Astrocyte of the hippocampus (primary cell): ENCODE measurements around the gene FARP1.

Experiments used
- DNase-seq: peaks from one replicate; pipeline ENCODE4 v3.0.0; 2011; ENCODE audit warnings: low read depth, low spot score

The FARP1 gene

DNA sequence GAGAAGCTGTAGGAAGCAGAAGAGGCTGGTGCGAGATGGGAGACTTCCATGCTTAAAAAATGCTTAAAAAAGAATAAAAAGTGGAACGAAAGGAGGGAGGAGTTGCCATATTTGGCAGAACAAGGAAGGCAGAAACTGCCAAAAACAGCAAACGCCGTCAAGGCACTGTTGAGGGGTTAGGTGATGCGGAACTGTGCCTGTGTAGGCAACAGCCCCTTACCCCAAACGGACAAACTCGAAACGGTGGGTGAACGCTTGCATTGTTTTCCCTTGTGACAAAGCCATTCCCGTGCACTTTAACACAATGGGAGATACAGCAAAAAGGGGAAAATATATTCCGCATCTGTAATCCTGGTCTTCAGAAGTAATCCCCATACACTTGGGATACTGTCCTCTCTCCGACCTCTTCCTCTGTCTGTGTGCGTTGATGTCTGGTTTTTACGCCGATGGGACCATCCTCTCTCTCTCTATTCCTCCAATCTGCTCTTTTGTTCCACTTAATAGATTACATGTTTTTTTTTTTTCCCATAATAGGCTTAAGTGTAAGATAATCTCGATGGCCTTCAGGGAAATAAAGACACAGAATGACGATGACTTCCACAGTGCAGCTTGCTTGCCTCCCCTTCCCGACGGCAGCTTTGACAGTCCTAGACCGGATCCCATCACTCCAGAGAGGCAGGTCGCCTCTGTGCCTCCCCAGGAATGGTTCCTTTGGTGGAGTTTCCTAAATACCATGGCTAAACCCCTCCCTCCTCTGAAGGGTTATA lies 166.9 kb downstream of the FARP1 start:
- no peak for DNase-seq

DNA sequence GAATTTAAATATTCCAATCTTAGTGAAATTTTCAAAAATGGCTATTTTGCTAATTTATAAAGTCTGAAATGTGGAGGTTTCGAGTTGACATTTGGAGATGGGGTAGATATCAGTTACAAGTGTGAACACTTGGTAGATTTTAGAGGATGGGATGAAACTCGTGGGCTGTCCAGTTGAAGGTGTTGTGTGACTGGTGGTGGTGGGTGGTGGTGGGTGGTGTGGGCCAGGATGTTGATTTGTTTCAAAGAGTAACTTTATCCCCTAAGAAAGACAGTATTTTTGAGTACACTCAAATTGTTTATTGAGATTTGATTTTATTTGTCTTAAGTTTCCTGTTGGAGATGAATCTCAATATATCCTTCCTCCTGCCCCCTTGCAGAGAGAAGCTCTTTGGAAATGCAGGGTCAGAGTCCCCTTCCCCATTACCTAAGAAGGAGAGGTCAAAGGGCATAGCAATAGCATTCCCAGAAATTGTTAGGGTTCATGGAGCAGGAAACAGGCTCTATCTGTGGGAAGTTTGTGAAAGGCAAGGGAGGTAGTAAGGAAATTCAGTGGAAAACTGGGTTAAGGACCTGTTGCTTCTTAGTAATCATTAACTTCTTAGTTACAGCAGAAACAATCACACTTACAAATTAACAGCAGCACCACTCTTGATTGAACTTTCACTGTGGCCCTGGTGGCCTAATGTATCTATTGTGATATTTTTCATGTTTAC lies 167.7 kb downstream of the FARP1 start:
- no peak for DNase-seq

DNA sequence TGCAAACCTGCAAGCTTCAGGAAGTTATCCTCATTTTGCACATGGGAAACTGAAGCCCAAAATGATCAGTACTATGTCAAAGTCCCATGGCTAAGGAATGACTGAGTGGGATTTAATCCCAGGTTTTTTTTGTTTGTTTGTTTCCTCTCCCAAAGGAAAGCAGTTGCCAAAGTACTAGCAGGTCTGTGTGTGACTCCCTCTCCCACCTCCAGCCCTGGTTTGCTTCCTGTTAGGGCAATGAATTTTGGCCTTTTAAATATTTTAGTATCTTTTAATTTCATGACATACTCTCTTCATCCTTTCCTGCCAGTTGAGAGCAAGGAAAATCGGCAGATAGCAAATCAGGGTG lies 168.3 kb downstream of the FARP1 start:
- DNase-seq = no peak

DNA sequence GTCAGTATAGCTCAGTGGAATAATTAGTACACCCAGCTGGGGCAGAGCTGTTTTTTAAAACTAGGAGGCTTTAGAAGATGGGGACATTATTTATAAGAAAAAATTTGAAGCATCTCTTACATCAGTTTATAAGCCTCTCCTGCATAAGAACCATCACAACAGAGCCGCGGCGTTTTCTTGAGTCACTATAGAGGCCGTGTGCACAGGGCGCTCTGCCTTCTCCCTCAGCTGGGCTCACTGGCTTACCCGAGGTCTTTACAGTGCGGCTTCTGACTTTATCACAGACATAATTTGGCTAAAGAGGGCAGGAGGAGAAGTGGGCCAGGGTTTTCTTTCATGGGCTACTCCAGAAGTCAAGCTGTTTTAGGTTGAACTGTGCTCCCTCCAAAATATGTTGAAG lies 169.7 kb downstream of the FARP1 start:
- no peak for DNase-seq

DNA sequence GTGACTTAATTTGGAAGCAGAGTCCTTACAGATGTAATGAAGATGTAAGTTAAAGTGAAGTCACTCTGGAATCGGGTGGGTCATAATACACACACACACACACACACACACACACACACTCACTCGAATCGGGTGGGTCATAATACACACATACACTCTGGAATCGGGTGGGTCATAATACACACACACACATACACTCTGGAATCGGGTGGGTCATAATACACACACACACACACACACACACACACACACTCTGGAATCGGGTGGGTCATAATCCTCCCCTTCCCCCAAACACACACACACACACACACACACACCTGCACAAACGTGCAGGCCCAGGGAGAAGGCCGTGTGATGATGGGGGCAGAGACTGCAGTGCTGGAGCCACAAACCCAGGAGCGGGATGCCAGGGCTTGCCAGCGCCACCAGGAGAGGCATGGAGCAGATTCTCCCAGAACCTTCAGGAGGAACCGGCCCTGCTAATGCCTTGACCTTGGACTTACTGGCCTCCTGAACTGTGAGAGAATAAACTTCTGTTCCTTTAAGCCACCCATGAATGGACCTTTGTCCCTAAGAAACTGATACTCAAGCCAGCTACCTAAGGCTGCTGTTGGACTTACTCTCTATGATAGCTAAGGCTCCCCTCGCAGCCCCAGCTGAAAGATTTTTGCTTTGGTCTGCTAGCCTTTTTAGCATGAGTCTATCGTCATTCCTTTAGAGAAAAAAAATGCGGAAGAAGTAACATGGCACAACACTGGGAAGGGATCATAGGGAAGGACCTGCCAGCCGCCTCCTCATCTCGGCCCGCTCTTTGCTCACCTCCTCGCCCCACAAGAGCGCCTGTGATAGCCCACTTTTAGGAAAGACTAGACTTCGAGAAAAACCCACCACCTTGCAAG lies 170.4 kb downstream of the FARP1 start:
- DNase-seq = no peak

DNA sequence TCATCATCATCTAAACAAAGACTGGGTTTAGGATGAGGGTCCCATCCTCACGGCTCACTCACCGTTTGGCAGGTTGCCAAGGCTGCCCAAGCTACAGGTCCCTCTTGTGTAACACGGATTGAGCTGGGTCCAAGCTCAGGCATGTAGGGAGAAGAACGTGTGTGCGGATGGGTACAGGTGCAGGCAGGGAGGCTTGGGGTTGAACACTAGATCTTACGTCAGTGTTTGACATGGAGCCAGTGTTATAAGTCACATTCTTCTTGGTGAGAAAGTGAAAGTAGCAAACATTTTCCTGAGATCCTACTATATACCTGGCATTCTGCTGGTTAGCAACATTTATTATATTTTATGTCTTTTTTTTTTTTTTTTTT lies 171.0 kb downstream of the FARP1 start:
- no peak for DNase-seq

DNA sequence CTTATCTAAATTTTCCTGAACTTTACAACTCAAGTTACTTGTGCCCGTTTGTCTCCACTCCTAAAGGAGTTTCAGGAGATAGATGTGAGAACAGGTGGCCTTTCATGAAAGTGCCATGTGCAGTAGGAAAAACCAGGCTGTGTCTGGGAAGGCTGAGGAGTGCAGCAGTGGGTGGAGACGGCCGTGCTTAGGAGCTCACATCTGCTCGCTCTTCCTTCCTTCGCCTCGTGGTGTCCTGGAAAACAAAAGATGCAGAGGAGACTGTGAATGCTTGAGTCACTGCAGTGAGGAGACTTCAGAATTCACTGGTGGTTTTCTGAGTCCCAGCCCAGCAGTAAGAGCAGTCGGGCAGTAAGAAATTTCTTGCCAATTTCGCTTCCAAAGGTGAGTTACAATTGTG lies 172.6 kb downstream of the FARP1 start:
- DNase-seq = peak; percentile 35

DNA sequence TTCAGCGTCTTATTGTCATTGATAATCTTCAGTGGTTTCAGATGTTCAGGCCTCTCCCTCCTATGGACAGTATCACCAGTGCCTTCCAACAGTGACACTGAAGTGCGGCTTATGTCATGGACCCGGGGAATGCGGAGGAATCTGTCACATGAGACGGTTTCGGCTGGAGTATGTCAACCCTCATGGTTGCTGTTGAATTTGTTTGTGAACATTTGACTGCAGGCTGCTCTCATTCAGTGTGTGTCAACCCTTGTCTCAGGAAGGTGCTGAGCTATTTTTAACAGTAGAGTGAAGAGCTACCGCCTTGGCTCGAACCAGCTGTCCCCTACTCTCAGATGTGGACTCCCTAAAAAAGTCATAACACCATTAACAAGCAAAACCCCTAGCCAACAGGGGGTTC lies 173.0 kb downstream of the FARP1 start:
- no peak for DNase-seq

DNA sequence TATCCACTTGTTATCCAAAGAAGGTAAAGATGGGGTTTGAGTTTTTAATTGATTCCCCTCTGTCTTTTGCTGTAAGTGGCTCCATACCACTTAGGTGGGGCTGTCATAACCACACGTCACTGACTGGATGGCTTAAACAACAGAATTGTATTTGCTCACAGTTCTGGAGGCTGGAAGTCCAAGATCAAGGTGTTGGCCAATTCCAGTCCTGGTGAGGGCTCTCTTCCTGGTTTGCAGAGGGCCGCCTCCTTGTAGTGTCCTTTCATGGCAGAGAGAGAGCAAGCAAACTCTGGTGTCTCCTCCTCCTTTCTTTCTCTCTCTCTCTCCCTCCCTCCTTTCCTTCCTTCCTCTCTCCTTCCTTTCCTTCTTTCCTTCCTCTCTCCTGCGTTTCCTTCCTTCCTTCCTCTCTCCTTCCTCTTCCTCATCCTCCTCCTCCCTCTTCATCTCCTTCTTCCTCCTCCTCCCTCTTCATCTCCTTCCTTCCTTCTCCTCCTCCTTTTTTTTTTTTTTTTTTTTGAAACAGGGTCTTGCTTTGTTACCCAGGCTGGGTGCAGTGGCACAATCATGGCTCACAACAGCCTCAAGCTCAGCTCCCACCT lies 174.8 kb downstream of the FARP1 start:
- no peak for DNase-seq

DNA sequence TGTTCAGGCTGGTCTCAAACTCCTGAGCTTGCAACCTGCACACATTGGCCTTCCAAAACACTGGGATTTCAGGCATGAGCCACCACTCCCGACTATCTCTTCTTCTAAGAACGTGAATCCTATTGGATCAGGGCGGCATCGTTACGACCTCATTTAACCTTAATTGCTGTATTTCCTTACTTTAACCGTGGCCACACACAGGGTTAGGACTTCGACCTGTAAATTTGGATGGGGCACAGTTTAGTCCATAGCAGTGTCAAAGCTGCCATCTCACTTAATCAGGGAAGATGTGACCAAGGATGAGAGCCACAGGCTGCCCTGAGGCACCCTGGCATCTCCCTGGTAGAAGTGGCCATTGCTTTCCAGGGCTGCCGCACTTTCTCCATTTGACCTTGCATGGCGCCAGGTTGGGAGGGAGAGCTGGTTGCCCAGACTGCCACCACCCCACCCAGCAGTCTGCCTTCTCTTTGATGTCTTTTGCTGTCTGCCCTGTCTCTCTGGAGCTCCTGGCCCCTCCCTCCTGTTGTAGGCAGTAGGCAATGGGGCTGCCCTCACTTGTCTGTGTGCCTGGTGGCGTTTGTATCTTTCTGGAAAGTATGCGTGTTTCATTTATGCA lies 175.5 kb downstream of the FARP1 start:
- DNase-seq = no peak

DNA sequence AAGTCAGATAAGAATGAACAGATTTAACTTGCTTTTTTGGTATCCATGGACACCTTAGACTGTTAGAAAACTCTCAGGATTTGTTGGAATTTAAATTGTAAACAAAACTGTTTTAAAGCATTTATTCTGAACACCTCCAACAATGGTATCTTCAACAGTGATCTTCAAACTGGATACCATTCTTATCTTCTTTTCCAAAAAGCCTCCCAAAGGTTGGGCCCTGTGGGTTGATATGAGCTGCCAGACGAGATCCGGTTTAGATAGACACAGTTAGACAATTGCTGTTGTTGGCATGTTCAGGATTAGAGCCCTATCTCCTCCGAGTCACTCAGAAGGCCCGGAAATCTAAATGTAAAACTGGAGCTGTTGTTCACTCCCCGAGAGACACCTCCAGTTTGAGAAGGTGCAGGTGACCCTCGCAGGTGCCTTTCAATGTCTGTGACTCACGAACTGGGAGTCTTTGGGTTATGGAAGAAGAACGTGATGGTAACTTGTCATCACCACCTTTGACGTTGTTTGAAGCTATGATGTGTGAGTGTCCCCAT lies 177.7 kb downstream of the FARP1 start:
- no peak for DNase-seq

DNA sequence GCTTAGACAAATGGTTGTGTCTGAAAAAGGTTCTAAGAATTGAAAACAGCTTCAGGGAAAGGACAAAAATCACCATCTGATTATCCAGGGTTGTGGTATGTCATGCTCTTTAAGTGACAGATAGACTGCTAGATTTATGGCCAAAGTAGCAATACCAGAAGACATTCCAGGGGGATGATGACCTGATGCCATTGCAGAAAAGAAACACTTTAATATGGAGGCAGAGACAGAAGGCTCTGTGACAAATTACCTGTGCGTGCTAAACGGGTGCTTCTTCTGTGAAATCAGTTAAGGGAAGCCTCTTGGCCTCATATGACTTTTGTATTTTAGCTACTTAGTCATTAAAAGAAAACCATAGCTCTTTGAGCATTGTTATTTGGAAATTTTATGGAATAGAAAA lies 178.5 kb downstream of the FARP1 start:
- no peak for DNase-seq

DNA sequence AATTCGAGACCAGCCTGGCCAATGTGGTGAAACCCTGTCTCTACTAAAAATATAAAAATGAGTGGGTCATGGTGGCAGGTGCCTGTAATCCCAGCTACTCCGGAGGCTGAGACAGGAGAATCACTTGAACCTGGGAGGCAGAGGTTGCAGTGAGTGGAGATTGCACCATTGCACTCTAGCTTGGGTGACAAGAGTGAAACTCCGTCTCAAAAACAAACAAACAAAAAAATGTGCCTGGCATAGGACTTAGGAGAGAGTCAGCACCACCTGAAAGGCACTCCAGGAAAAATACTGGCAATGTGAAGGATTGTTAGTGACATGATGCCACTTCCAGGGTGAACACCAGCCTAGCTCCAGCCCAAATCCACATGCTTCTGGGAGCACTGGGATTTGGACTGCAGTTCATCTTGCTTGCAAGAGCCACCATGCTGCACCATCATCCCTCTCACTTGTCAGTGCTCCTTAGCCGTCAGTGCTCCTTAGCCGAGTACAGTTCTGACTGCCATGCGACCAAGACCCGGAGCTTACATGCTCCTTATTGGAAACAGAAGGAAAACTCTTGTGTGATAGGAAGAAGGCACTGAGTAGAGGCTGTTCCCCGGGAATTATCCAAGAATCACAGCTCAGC lies 179.3 kb downstream of the FARP1 start:
- no peak for DNase-seq

DNA sequence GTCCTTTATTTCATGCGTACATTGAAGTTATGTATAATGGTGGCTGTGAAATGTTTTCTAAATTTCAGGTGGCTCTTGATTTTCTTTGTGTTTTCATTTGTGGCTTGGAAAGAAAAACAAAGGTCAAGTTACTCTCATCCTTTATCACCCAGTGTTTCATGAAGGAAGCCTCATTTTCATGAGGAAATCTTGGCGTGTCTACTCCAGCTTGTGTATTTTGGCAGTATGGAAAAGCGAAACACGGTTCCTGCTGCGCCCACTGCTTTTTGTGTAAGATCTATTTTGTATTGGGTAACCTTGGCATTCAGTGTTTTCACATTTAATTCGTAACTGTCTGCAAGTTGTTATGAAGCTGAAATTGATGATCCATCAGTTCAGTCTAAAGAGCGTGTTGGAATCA lies 181.2 kb downstream of the FARP1 start:
- DNase-seq = peak; percentile 48

DNA sequence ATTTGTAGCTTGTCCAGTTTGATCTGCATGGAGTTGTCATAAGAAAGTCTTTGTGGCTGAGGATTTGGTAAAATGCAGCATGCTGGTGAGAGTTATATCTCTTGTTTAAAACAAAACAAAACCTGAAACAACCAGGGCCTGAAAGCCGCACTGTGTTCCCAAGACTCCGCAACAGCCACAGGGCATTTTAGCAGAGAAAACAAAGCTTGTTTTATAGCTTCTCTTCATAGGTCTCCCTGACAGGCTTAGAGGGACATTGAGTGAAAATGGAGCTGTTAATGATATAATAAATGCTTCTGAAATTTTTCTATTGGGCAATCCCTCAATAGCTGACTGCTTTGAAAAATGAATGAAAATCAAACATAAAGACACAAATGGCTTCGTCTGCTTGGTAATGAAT lies 182.8 kb downstream of the FARP1 start:
- no peak for DNase-seq

DNA sequence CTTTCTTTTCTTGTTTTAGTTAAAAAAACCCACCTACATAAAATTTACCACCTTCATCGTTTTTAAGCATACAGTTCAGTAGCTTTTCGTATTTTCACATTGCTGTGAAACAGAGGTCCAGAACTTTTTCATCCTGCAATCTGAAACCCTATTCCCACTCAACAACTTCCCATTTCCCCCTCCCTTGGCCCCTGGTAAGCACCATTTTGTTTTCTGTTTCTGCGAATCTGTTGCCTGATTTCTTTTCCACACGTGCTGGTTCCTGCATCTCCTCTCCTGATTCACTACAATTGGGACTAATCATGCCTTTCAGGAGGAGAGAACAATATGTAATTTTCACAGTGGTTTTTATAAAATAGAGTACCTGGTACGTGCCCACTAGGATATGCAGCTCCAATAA lies 183.4 kb downstream of the FARP1 start:
- no peak for DNase-seq

DNA sequence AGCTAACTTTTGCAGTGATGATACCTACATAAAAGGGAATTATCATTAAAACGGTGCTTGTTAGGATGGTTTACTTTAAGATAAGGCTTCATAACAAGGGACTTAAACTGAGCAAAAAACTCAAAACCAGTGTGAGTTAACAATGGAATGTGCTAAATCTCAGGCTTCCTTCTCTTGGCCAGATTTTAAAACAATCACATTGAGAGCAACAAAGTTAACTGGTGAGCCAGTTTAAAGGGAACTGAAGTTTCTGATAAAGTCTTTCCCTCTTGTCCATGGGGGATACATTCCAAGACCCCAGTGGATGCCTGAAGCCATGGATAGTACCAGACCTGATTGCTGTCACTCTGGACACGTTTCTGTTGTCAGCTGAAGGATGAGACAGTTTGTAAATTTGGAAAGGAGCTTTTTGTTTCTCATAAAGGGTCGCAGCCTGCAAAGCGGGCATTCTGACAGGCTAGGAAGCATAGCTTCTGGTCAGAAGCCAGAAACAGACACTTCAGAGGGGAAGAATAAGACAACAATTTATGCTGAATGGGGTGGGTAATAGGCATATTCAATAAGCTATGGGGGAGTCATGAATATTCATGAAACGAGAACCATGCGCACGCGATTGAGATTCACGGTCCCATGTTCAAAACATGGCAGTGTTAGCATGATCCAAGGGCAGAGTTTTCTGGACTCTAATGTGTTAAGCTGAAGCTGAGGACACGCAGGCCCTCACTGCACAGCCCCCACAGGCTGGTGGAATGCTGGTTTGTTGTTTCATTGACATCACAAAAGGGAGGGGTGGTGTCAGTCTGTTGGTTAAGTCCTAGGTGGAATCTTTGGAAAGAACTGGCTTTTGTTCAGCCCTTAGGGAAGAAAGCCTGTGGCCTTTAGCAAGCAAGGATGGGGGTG lies 184.7 kb downstream of the FARP1 start:
- peak; percentile 89 for DNase-seq

DNA sequence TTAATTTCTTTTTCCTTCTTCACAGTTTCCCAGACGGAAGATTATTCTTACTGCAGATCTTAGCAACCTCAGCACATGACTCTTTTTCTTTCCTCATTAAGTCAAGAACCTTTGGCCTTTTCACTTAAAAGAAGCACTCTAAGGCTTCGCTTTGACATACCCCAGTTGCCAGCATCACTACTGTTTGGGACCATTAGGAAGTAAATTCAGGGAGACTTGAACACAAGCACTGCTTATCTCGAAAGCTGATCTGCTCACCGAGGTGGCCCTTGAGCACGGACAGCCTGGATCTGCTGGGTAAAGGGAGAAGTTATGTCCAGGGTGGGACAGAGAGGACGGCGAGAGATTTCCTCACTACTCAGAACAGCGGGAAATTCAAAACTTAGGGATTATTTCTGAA lies 185.6 kb downstream of the FARP1 start:
- no peak for DNase-seq

DNA sequence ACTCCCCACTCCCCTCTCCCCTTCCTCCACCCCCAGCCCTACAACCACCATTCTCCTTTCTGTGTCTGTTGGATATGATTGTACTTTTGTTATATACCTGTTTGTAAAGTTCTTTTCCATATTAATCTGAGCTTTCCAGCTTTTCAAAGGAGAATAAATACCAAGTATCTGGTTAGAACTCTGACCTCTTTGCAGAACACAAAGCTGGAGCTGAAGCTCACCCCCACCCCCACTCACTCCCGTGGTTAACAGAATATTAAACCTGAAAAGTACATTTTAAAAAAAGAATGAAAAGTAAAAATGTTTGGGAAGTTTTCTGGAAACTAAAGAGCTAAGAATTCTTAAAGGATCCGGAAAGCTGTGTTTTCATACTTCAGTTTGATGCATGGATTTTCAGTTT lies 189.3 kb downstream of the FARP1 start:
- DNase-seq = no peak

DNA sequence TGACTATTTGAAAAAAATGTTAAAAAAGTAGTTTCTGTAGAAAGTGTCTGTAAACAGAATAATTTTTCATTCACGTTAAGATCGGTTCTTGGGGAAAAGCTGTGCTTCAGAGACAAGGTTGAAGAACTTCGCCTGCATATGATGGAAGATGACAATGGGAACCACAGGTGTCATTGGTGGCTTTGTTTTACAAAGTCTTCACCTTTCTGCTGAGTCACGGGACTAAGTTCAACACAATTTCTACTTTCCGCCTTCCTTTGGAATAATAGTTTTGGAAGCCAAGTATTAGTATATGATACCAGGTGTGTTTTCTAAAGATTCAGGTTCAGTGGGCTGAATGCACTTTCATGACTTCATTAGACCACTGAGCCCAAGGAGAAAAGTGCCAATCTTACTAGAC lies 189.8 kb downstream of the FARP1 start:
- DNase-seq = no peak
